Glutamatergic neuron (in vitro differentiated cells): ENCODE measurements around the gene RAD51B. TPM values are rescaled to one million over a fixed set of nuclear protein-coding genes. Genes with fewer than 3 reads are reported as not detected.

ENCODE experiments used
- DNase-seq: peaks from one replicate; pipeline ENCODE4 v3.0.0; 2022
- H3K27ac Mint-ChIP-seq: one replicate; pipeline ENCODE4 v1.8.0; 2020; ENCODE audit warnings: mild to moderate bottlenecking, mixed read lengths, inconsistent platforms; ENCODE audit not compliant: unreplicated experiment
- H3K27me3 Mint-ChIP-seq: one replicate; pipeline ENCODE4 v1.8.0; 2020; ENCODE audit warnings: mild to moderate bottlenecking, moderate library complexity, mixed read lengths, inconsistent platforms; ENCODE audit not compliant: unreplicated experiment
- H3K36me3 Mint-ChIP-seq: one replicate; pipeline ENCODE4 v1.8.0; 2020; ENCODE audit warnings: mild to moderate bottlenecking, mixed read lengths, inconsistent platforms; ENCODE audit not compliant: unreplicated experiment
- H3K4me1 Mint-ChIP-seq: one replicate; pipeline ENCODE4 v1.8.0; 2020; ENCODE audit warnings: mild to moderate bottlenecking, low read depth, mixed read lengths, inconsistent platforms; ENCODE audit not compliant: unreplicated experiment
- H3K4me3 Mint-ChIP-seq: one replicate; pipeline ENCODE4 v1.8.0; 2020; ENCODE audit warnings: mild to moderate bottlenecking, mixed read lengths, inconsistent platforms; ENCODE audit not compliant: unreplicated experiment
- H3K9me3 Mint-ChIP-seq: one replicate; pipeline ENCODE4 v1.8.0; 2020; ENCODE audit warnings: mild to moderate bottlenecking, moderate library complexity, mixed read lengths, inconsistent platforms; ENCODE audit not compliant: unreplicated experiment
- CTCF ChIP-seq: fragments of 200-600 bp; sonication (generic); IDR thresholded peaks from one replicate; pipeline ENCODE4 v1.5.0; 2021; ENCODE audit not compliant: partially characterized antibody, unreplicated experiment
- total RNA-seq: library from RNA; stranded (reverse); fragmentation: NEBNext Ultra II Directional; extraction: Animal tissue kit (Norgen Biotek cat#: 25700); gene quantifications from one replicate; pipeline ENCODE4 v1.2.1, GENCODE V29; 2021; ENCODE audit not compliant: unreplicated experiment

RAD51B gene
- total RNA-seq, 1 donor from 2014 or later, result 9.7 TPM

- TF ChIP-seq CTCF, result no peak
- no peak overlapping the region for H3K4me3 Mint-ChIP-seq
- no peak for DNase-seq
- H3K4me1 Mint-ChIP-seq, result peaks cover 22% of the 10 kb centered on the region
- H3K36me3 Mint-ChIP-seq, result no peaks in the 10 kb centered on the region
- H3K27me3 Mint-ChIP-seq, result peaks cover 6% of the 10 kb centered on the region
- H3K9me3 Mint-ChIP-seq, result peaks cover 6% of the 10 kb centered on the region
- no peak overlapping the region for H3K27ac Mint-ChIP-seq
These were observed 772.2 kb downstream of the RAD51B start for GRCh38 chr14:68591786-68592185.

GRCh38 chr14:68592948-68593556 lies 773.5 kb downstream of the RAD51B start:
- H3K4me3 Mint-ChIP-seq, result no peak overlapping the region
- DNase-seq, result no peak
- TF ChIP-seq CTCF, result no peak
- no peaks in the 10 kb centered on the region for H3K36me3 Mint-ChIP-seq
- H3K9me3 Mint-ChIP-seq, result peaks cover 6% of the 10 kb centered on the region
- peaks cover 3% of the 10 kb centered on the region for H3K27me3 Mint-ChIP-seq
- peaks cover 14% of the 10 kb centered on the region for H3K4me1 Mint-ChIP-seq
- no peak overlapping the region for H3K27ac Mint-ChIP-seq

- Mint-ChIP-seq H3K9me3 (peaks cover 6% of the 10 kb centered on the region), H3K4me3 (no peak overlapping the region), H3K4me1 (peaks cover 11% of the 10 kb centered on the region), H3K27me3 (peaks cover 3% of the 10 kb centered on the region), H3K27ac (no peak overlapping the region), H3K36me3 (no peaks in the 10 kb centered on the region)
- no peak for TF ChIP-seq CTCF
- no peak for DNase-seq
These were observed 774.4 kb downstream of the RAD51B start for GRCh38 chr14:68593806-68594536.

- Mint-ChIP-seq H3K9me3 (peaks cover 5% of the 10 kb centered on the region), H3K4me3 (no peak overlapping the region), H3K27me3 (peaks cover 3% of the 10 kb centered on the region), H3K4me1 (peaks cover 8% of the 10 kb centered on the region), H3K36me3 (no peaks in the 10 kb centered on the region), H3K27ac (no peak overlapping the region)
- no peak for TF ChIP-seq CTCF
- DNase-seq, result no peak
These were observed 775.3 kb downstream of the RAD51B start for GRCh38 chr14:68594737-68595380.

- H3K4me1 Mint-ChIP-seq, result peaks cover 5% of the 10 kb centered on the region
These were observed 776.6 kb downstream of the RAD51B start for GRCh38 chr14:68596211-68596610.

More at GRCh38 chr14:68596211-68596610, 776.6 kb downstream of the RAD51B start:
- no peak for TF ChIP-seq CTCF
- Mint-ChIP-seq H3K4me3 (no peak overlapping the region), H3K36me3 (no peaks in the 10 kb centered on the region), H3K9me3 (peaks cover 2% of the 10 kb centered on the region), H3K27ac (no peak overlapping the region), H3K27me3 (no peaks in the 10 kb centered on the region)
- no peak for DNase-seq
